H1 (cell line): ENCODE results near the gene MTARC1. TPM values are rescaled to one million over a fixed set of nuclear protein-coding genes. Genes with fewer than 3 reads are reported as not detected.

Source experiments
- CTCF ChIP-seq, 3 experiments: IDR thresholded peaks; 1 replicate in 2 of 3; 2 replicates in 1 of 3; pipeline versions ENCODE4 v1.5.1 to v1.6.1; 2011; ENCODE audit warnings: low read length in 3 of 3, mild to moderate bottlenecking in 3 of 3, inconsistent platforms in 2 of 3, low read depth in 1 of 3, moderate library complexity in 1 of 3; ENCODE audit not compliant: insufficient read depth in 1 of 3; ENCODE audit errors: control extremely low read depth in 1 of 3
- JUND ChIP-seq: IDR thresholded peaks from 2 replicates; pipeline ENCODE4 v1.6.1; 2011; ENCODE audit warnings: mild to moderate bottlenecking, improper control_type of control experiment, low read length
- KDM1A ChIP-seq: fragments of 200-600, 300-600 bp; sonication (generic); IDR thresholded peaks from 2 replicates; pipeline ENCODE4 v1.7.1; 2016; ENCODE audit warnings: mild to moderate bottlenecking, low read length, borderline replicate concordance
- TAF1 ChIP-seq: IDR thresholded peaks from 2 replicates; pipeline ENCODE4 v1.6.1; 2011; ENCODE audit warnings: mild to moderate bottlenecking, low read depth, low read length
- TEAD4 ChIP-seq: IDR thresholded peaks from 2 replicates; pipeline ENCODE4 v1.6.1; 2012; ENCODE audit warnings: low read depth, low read length, inconsistent platforms, mixed read lengths
- USF2 ChIP-seq: IDR thresholded peaks from 2 replicates; pipeline ENCODE4 v1.6.1; 2011; ENCODE audit warnings: low read length, improper control_type of control experiment
- polyA plus RNA-seq, 7 experiments: library from polyadenylated mRNA; depleted of rRNA in 3 of 7; stranded (reverse) in 5 of 7; unstranded in 2 of 7; fragments of >200 nt in 5 of 7; fragments of 200-250 nt in 2 of 7; gene quantifications; 1 replicate in 5 of 7; 2 replicates in 1 of 7; 4 replicates in 1 of 7; pipeline versions ENCODE4 v1.2.1 to v1.2.3, GENCODE V29; 2011 to 2013; ENCODE audit warnings: missing spikeins in 2 of 7, mixed read lengths in 2 of 7
- total RNA-seq: library from RNA; stranded (reverse); fragmentation: NEBNext Ultra II Directional; extraction: Animal tissue kit (Norgen Biotek cat#: 25700); gene quantifications from 2 replicates; pipeline ENCODE4 v1.2.1, GENCODE V29; 2021
- TF ChIP-seq, protein P1 (sequence below): IDR thresholded peaks from 2 replicates; pipeline ENCODE4 v1.6.1; 2011; ENCODE audit warnings: low read depth, mild to moderate bottlenecking, low read length; ENCODE audit not compliant: insufficient read depth

The MTARC1 gene
- total and polyA plus RNA-seq, 2 of the 8 experiments (the other 6 are each of a cell fraction or from before 2014, with no cell fraction given), result 17.2 to 46.2 TPM

- TF ChIP-seq, protein P1, sequence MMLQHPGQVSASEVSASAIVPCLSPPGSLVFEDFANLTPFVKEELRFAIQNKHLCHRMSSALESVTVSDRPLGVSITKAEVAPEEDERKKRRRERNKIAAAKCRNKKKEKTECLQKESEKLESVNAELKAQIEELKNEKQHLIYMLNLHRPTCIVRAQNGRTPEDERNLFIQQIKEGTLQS, result no peak
- TF ChIP-seq KDM1A, result no peak
- TF ChIP-seq JUND, result no peak
- no peak for TF ChIP-seq TAF1
- no peak for TF ChIP-seq USF2
- no peak for TF ChIP-seq TEAD4
- TF ChIP-seq CTCF (IDR thresholded peaks at IDR 0.05; ENCODE audit: control extremely low read depth in 1 of 3, insufficient read depth in 1 of 3, low read depth in 1 of 3, low read length in 3 of 3), result no peak
Measured at GRCh38 chr1:220825819-220826551, 39.3 kb downstream of the MTARC1 start (continued).
